Uterus (tissue), 4 donors: ENCODE measurements around the gene SCN7A. TPM values are rescaled to one million over a fixed set of nuclear protein-coding genes. Genes with fewer than 3 reads are reported as not detected.
A peak's percentile ranks its signal among the peaks of the same experiment; 100 is the strongest.

Source experiments
- DNase-seq, 2 donors: peaks; one replicate each; pipeline ENCODE4 v3.0.0-alpha.2; 2019 to 2020
- H3K27ac ChIP-seq, 2 donors: fragments of 200-600 bp; sonication (generic); 1 replicate in 1 of 2; 2 replicates in 1 of 2; pipeline ENCODE4 v1.5.1; 2016 to 2018
- H3K27me3 ChIP-seq, 2 donors: fragments of 200-600 bp; sonication (generic); one replicate each; pipeline ENCODE4 v1.5.1; 2018 to 2019; ENCODE audit warnings: control low read depth in 1 of 2
- H3K36me3 ChIP-seq, 2 donors: fragments of 200-600 bp; sonication (generic); one replicate each; pipeline ENCODE4 v1.5.1; 2019; ENCODE audit warnings: control low read depth in 1 of 2
- H3K4me1 ChIP-seq, 2 donors: fragments of 200-600 bp; sonication (generic); one replicate each; pipeline ENCODE4 v1.5.1; 2018 to 2019; ENCODE audit warnings: control low read depth in 1 of 2
- H3K4me3 ChIP-seq, 2 donors: fragments of 200-600 bp; sonication (generic); 1 replicate in 1 of 2; 2 replicates in 1 of 2; pipeline ENCODE4 v1.5.1; 2018 to 2019; ENCODE audit warnings: mild to moderate bottlenecking in 1 of 2
- H3K9me3 ChIP-seq, 2 donors: fragments of 200-600 bp; sonication (generic); one replicate each; pipeline ENCODE4 v1.5.1; 2019; ENCODE audit warnings: control low read depth in 1 of 2
- POLR2A ChIP-seq, 2 donors: fragments of 450-650 bp; IDR thresholded peaks; one replicate each; pipeline ENCODE4 v1.6.1; 2016; ENCODE audit warnings: antibody characterized with exemption in 2 of 2, mild to moderate bottlenecking in 1 of 2, moderate library complexity in 1 of 2
- intact Hi-C: fragments of 100-400 bp; cut with DNase I; formaldehyde crosslinking; loops from one replicate; pipeline ENCODE4 v1.15.1; 2023; ENCODE audit warnings: low total_unique reads
- total RNA-seq, 4 donors: library from RNA; depleted of rRNA in 3 of 4; stranded (reverse); fragments of >200 nt in 3 of 4; gene quantifications; one replicate each; pipeline versions ENCODE4 v1.1.0 to v1.2.4, GENCODE V29; 2014 to 2023
- TF ChIP-seq, protein P1 (sequence below), 4 experiments: fragments of 200-600 bp in 2 of 4; fragments of 450-650 bp in 2 of 4; sonication (generic) in 2 of 4; IDR thresholded peaks; one replicate each; pipeline ENCODE4 v1.5.1; 2016 to 2019; ENCODE audit warnings: antibody characterized with exemption in 4 of 4, mild to moderate bottlenecking in 2 of 4, moderate library complexity in 1 of 4
- donor health status: DM: yes; HTN: yes; CAD: no.

Gene SCN7A
- total RNA-seq, 4 donors from 2014 or later: 40.0 to 74.1 (median 48.4) TPM

DNA sequence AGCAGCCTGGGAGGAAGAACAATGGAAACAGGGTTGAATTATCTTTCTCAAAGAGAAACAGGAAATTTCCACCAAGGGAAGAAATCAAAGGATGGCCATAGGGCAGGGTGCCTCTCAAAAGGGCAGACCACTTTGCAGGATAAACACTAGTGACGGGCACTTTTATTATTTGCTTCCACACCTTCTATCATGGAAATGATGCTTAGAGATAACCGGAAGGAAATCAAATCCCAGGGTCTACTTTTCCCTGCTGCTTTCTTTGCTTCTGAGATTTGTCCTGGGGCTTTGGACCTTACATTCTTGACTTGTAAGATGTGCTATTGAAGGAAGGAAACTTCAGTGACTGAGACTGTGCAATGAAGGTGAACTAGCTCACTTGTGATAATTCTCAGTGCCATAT, 117.2 kb downstream of the SCN7A start:
- intact Hi-C loops: no loop called here
- no peak for TF ChIP-seq POLR2A (IDR thresholded peaks at IDR 0.05)
- no peaks in the 10 kb centered on the region for H3K36me3 ChIP-seq
- peak overlapping the region in 1 of 2 donors; percentile 48 for H3K4me3 ChIP-seq
- no peak overlapping the region for H3K27ac ChIP-seq
- H3K4me1 ChIP-seq: no peaks in the 10 kb centered on the region
- H3K27me3 ChIP-seq: peaks cover 0 to 12% of the 10 kb centered on the region in 2 donors
- no peaks in the 10 kb centered on the region for H3K9me3 ChIP-seq
- DNase-seq: no peak

GRCh38 chr2:166376488-166376828, 117.6 kb downstream of the SCN7A start:
- peak overlapping the region; percentile 18 to 48 for H3K4me3 ChIP-seq
- intact Hi-C loops: no loop called here

DNA sequence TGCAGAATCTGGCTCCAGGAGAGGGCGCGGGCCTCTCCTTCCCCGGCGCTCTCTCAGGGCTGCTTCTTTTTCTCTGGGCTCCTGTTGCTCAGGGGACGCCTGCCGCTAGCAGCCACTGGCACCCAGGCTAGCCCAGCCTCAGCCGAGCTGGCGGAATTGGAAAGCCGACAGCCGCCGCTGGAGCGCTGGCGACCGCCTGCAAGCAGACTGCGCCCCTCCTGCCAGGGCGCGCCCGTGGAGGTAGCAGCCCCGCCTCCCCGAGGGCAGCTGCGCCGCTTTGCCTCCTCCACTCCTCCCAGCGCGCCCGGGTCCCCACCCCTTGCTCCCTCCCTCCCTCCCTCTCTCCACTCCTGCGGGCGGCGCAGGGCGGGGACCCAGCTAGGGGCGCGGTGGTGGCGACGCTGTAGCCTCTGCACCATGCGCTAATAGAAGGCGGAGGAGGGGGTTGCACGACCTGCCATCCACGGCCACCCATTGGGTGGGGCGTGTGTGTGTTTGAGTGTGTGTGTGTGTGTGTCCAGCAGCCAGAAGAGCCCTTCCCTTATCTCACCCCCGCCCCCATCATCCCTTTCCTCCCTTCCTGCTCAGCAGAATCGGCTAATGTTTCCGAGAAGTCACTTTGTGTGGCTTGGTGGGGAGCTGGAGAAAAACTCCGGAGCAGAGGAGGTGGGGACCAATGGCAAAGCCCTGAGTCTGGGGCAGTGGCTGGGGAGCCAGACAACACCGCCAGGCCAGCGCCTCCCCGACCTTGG, 118.1 kb downstream of the SCN7A start, which contains the start of gene SCN9A:
SCN9A (minus strand) TSS at position 209 of the 752 bp plus-strand sequence. CDS start 64,188 bp downstream, outside the sequence.
- Histone ChIP-seq H3K27me3 (peaks cover 0 to 12% of the 10 kb centered on the region in 2 donors), H3K27ac (no peak within 1 kb of the TSS), H3K9me3 (no peaks in the 10 kb centered on the region), H3K4me1 (no peaks in the 10 kb centered on the region), H3K36me3 (no peaks in the 10 kb centered on the region), H3K4me3 (peak within 1 kb of the TSS; percentile 18 to 48)
- DNase-seq: peak; percentile 19 to 28
- no peak for TF ChIP-seq POLR2A (IDR thresholded peaks at IDR 0.05)
- TF ChIP-seq, protein P1, sequence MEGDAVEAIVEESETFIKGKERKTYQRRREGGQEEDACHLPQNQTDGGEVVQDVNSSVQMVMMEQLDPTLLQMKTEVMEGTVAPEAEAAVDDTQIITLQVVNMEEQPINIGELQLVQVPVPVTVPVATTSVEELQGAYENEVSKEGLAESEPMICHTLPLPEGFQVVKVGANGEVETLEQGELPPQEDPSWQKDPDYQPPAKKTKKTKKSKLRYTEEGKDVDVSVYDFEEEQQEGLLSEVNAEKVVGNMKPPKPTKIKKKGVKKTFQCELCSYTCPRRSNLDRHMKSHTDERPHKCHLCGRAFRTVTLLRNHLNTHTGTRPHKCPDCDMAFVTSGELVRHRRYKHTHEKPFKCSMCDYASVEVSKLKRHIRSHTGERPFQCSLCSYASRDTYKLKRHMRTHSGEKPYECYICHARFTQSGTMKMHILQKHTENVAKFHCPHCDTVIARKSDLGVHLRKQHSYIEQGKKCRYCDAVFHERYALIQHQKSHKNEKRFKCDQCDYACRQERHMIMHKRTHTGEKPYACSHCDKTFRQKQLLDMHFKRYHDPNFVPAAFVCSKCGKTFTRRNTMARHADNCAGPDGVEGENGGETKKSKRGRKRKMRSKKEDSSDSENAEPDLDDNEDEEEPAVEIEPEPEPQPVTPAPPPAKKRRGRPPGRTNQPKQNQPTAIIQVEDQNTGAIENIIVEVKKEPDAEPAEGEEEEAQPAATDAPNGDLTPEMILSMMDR (IDR thresholded peaks at IDR 0.05): no peak
- intact Hi-C loops: no loop called here

More at GRCh38 chr2:166376488-166376828, 117.6 kb downstream of the SCN7A start:
- Histone ChIP-seq H3K4me1 (no peaks in the 10 kb centered on the region), H3K36me3 (no peaks in the 10 kb centered on the region), H3K9me3 (no peaks in the 10 kb centered on the region), H3K27me3 (peaks cover 0 to 12% of the 10 kb centered on the region in 2 donors), H3K27ac (no peak overlapping the region)
- TF ChIP-seq POLR2A (IDR thresholded peaks at IDR 0.05): no peak
- TF ChIP-seq, protein P1 (IDR thresholded peaks at IDR 0.05): no peak
- DNase-seq: no peak

DNA sequence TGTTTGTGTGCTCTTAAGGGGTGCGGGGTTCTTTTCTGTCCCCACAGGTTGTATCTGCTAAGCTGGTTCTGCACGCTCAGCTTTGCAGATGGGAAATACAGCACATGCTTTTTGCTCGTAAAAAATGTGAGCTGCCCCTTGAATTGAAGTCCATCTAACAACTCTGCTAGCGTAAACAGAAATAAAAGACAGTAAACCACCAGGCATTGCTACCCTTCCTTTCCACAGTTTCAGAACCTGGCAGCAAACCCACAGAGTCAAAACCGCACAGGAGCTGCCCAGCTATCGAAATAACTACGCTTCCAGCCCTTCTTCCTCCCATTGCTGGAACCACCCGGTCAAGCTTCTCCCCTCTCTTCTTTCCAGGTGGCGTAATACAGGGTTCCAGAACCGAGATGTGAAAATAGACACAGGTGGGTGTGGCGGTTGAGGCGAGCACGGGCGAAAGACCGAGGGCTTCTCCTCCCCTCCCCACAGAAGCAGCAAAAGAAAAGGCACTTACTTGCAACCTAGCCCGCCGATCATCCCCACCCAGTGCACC, 118.8 kb downstream of the SCN7A start:
- H3K27me3 ChIP-seq: peaks cover 0 to 12% of the 10 kb centered on the region in 2 donors
- no peaks in the 10 kb centered on the region for H3K9me3 ChIP-seq
- DNase-seq: no peak
- H3K36me3 ChIP-seq: no peaks in the 10 kb centered on the region
- no peak overlapping the region for H3K27ac ChIP-seq
- peak overlapping the region; percentile 18 to 48 for H3K4me3 ChIP-seq
- H3K4me1 ChIP-seq: no peaks in the 10 kb centered on the region
- intact Hi-C loops: no loop called here
- no peak for TF ChIP-seq POLR2A (IDR thresholded peaks at IDR 0.05)
- TF ChIP-seq, protein P1 (IDR thresholded peaks at IDR 0.05): no peak

DNA sequence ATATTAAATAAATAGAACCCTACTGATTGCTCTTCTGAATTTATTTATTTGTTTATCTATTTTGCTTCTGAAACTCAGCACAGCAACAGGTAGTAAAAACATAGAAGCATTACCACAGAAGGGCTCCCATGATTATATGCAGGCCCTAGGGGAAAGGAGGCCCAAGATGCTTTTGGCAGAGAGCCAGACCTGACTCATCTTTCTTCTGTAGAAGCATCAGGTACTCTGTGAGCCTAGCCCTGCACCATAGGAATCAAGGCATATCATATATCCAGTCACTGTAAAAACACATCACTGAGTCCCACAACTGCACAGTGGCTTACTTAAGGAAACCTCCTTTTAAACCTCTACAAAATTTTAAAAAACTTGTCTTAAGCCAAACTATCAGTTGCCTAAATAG, 120.1 kb downstream of the SCN7A start:
- TF ChIP-seq, protein P1 (IDR thresholded peaks at IDR 0.05): no peak
- TF ChIP-seq POLR2A (IDR thresholded peaks at IDR 0.05): no peak
- intact Hi-C loops: no loop called here
- peaks cover 0 to 17% of the 10 kb centered on the region in 2 donors for H3K27me3 ChIP-seq
- no peak overlapping the region for H3K4me3 ChIP-seq
- H3K4me1 ChIP-seq: no peaks in the 10 kb centered on the region
- DNase-seq: no peak
- H3K9me3 ChIP-seq: no peaks in the 10 kb centered on the region
- no peak overlapping the region for H3K27ac ChIP-seq
- H3K36me3 ChIP-seq: no peaks in the 10 kb centered on the region
